GM18951 (cell line): ENCODE results near the gene C16orf92.

ENCODE experiments used
- POLR2A ChIP-seq: IDR thresholded peaks from 4 replicates; pipeline ENCODE4 v1.6.1; 2011; ENCODE audit warnings: mild to moderate bottlenecking; ENCODE audit not compliant: insufficient read length, insufficient read depth; ENCODE audit errors: extremely low read depth
- in situ Hi-C: fragments of 300-500 bp; cut with MboI; formaldehyde crosslinking; loops from one replicate; pipeline ENCODE4 v1.12.0; 2022; ENCODE audit warnings: low sequenced_read_pairs, mixed read lengths, inconsistent platforms; ENCODE audit not compliant: unreplicated experiment

C16orf92 gene

DNA sequence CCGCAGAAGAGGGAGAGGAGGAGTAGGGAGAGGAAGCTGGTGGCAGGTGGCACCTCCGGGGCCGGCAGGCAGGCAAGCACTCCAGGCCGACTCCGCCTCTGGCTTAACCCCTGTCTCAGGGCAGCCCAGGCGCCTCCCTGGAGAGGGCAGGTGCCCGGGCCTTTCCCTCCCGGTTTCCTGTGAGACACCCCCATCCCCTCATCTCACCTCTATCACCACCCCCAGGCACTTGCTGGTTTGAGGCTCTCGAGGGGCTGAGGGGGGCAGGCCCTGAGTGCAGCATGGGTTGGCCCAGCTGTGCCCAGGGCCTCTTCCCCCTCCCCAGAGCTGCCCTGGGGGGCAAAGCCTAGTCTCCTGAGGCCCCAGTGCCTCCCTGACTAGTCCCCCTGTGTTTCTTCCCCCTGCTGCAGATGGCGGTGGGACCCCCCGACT, 18.2 kb upstream of the C16orf92 start:
- TF ChIP-seq POLR2A, result no peak
- in situ Hi-C loops, result loop anchor here (25.0 kb wide), 1 partner anchor 318 kb away; the partner anchor contains the start of gene QPRT

DNA sequence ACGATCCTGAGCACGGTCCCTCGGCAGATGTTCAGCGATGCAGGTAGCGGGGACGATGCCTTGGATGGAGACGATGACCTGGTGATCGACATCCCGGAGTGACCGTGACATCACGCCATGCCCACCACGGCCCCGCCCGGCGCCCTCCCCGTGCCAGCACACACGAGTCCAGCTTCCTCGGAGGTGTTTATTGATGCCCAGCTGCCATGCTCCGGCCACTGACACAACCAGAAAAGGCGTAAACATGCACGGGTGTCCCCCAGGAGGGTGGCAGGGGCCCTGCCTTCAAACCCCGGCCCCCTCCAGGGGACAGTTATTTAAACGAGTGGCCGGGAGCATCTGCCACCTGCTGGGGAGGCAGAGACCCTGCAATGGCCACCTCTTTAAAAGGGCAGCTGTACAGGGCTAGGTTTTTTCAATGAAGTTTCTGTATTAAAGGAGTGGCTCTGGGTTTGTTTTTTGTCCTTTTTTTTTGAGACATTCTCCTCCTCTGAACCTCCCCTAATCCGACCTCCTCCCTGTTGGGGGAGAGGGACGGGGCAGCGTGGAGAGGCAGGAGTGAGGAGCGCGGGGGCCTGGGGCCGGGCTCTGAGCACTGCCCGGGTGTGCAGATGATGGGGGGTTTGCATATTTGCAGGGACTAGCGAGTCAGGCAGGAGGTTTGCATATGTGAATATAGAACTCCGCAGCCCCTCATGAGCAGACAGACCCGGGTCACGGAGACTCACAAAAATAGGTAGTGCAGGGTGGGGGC, 17.5 kb upstream of the C16orf92 start:
- TF ChIP-seq POLR2A, result no peak
- in situ Hi-C loops, result loop anchor here (25.0 kb wide), 1 partner anchor 318 kb away; the partner anchor contains the start of gene QPRT

DNA sequence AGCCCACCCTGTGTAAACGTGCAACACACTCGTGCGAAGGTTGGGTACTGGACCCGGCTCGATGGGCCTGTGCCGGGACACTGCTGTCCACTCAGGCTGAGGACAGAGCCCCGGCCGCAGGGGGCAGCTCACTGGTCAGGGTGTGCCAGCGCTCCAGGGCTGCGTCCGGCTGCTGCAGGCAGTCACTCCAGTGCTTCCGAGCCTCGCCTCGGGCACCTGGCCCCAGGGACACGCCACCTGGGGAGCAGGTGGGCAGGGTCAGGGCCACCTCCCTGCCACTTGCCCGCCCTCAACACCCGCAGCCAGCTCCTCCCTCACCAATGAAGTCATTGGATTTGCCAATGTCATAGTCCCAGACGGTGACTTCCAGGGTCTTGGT, 16.9 kb upstream of the C16orf92 start:
- in situ Hi-C loops, result loop anchor here (25.0 kb wide), 1 partner anchor 319 kb away; the partner anchor contains the start of gene QPRT
- no peak for TF ChIP-seq POLR2A

DNA sequence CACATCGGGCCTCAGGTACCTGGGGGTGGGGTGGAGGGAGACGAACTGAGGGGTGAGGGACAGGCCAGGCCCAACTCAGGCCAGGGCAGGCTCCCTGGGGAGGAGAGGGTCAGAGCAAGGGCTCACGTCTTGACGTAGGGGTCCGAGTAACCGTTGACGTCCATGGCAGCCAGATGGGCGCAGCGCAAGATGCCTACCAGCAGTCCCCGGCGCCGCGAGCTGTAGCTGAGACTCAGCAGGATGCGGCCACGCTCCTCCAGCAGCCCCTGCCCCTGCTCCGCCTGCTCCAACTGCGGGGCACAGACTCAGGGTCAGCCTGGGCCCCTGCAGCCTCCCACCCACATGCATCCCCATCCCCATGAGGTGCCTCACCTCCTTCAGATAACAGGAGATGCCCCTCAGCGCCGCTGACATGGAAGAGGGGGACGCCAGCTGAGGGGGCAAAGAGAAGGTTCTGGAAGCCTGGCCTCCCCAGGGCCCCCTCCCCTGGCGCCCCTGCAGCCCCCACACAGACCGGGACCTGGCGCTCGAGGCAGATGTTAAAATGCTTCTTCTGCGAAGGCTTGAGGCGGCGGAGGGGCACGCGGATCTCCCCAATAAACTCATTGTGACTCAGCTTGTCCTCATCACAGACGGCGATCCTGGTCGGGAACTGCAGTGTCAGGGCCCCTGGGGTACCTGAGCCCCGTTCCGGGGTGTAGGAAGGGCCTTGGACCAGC, 16.2 kb upstream of the C16orf92 start:
- TF ChIP-seq POLR2A, result no peak
- in situ Hi-C loops, result loop anchor here (25.0 kb wide), 1 partner anchor 320 kb away; the partner anchor contains the start of gene QPRT

DNA sequence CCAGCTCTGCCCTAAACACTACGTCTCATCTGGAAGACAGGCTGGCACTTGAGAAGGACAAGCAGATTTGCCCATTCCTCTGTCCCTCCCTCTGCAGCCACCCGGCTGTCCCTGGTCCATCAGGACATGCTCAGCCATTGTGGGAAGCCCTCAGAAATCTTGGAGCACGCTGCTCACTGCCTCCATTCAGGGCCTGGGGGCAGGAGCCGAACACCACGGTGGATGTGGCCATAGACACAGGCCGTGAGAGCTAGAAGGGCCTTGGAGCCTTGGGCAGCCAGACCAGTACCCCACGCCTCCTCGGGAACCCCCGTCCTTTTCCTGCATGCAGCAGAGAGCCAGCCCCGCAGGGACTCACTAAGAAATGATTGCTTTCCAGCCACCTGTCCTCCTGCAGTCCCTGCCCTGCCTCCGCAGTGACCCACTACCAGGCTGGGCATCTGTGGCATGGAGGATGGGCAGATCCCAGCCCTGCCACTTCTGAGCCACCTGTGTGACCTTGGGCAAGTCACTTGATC, 15.6 kb upstream of the C16orf92 start:
- TF ChIP-seq POLR2A, result no peak
- in situ Hi-C loops, result loop anchor here (25.0 kb wide), 1 partner anchor 320 kb away; the partner anchor contains the start of gene QPRT

DNA sequence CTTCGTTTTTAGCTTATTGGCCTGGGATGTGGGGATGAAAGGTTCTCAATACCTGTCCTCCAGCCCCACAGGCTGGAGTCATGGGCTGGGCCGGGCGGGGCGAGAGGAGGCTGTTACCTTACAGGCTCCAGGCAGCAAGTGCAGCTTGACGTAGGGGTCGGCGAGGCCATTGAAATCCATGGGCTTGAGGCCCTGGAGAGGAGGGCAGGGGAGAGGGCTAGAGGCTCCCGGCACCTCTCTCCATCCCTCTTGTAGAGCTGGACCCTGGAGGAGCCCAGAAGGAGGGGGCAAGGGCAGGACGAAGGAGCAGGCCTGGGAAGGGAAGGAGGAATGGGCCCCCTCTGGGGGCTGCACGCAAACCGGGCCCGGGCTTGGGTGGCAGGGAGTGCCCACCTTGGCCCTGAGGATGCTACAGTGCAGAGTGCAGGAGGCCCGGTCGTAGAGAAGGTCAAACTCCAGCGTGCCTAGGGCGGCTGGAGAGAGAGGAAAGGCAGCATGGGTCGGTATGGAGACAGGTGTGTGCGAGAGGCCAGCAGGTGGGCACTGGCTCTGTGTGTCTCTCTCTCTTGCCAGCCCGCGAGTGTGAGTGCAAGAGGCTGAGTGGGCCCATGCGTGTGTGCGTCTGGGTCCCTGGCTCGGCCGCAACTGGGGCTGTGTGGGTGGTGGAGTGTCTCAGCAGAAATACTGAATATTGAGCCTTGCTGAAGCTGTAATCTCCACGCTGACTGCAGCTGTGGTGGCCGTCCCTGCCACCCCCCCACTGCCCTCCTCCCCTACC, 13.7 kb upstream of the C16orf92 start:
- TF ChIP-seq POLR2A, result no peak
- in situ Hi-C loops, result loop anchor here (25.0 kb wide), 1 partner anchor 322 kb away; the partner anchor contains the start of gene QPRT

DNA sequence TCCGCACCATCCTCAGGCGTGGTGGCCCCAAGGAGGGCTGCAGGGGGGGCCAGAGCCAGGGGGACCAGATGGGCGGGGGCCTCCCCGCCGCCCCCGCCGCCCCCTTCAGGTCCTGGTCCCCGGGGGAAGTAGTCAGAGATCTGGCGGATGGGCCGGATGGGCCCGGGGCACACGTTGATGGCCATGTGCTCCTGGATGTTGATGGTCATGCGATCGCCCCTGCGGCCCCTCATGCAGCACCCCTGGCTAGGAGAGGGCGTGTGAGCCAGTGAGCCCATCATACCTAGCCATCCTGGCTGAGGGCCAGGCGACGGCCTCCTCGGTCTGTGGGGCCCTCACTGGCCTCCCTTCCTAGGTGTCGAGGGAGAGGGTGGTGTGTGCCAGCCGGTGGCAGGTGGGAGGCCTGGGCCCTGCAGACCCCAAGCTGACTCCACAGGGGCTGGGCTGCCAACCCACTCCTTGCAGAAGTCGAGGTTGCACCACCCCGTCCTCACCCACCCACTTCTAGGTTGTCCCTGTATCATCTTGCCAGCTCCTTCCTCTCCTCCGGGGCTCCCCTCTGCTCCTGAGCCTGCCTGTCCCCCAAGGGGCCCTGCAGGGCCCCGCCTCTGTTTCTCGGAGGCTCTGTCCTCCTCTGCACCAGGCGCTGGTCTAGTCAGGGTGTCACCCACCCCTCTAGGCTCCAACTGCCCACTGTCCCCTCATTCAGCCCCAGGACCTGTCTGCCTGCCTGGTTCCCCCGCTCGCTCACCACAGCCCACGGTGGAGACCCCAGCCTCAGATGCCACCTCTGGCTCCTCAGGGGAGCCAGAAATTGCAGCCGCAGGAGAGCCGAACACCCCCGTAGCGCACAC, 12.8 kb upstream of the C16orf92 start:
- no peak for TF ChIP-seq POLR2A
- in situ Hi-C loops, result loop anchor here (25.0 kb wide), 1 partner anchor 323 kb away; the partner anchor contains the start of gene QPRT

DNA sequence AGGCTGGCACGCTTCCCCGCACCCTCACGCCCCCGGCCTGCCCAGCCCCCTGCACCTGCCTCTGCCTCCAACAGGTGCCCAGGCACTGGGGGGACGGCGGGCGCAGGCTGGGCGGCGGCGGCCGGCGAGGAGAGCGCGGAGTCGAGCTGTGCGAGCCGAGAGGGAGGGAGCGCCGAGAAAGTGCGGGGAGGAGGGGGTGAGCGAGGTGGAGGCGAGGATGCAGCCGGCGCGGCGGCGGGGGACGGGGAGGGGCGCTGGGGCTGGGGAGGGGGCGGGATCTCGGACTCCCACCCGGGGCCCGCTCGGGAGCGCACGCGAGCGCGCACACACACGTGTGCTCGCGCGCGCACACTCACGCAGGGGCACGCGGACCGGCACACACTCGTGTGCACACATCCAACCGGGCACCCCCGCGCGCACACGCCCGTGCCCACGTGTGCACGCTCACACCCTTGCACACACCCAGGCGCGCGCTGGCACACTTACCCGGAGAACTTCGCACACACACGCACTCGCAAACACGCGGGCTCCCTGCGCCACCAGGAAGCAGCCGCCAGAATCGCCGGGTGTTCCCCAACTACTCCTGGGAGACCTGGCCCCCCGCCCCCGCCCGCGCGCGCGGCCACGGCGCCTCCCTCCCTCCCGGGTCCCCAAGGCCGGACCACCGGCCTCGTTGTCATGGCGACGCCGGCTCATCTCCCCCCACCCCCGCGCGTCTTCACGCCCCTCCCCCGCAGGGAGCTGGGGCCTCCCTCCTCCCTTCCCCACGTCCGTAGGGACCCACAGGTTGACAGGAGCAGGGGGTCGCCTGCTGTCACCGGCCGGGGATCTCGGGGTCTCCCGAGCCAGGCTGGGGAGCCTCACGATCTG, 11.9 kb upstream of the C16orf92 start, which contains the start of gene DOC2A:
Gene DOC2A, minus strand, starts transcription at position 184 of the 870 bp plus-strand sequence. CDS start 805 bp downstream, outside the sequence.
- TF ChIP-seq POLR2A, result no peak
- in situ Hi-C loops, result loop anchor here (25.0 kb wide), 1 partner anchor 324 kb away; the partner anchor contains the start of gene QPRT

DNA sequence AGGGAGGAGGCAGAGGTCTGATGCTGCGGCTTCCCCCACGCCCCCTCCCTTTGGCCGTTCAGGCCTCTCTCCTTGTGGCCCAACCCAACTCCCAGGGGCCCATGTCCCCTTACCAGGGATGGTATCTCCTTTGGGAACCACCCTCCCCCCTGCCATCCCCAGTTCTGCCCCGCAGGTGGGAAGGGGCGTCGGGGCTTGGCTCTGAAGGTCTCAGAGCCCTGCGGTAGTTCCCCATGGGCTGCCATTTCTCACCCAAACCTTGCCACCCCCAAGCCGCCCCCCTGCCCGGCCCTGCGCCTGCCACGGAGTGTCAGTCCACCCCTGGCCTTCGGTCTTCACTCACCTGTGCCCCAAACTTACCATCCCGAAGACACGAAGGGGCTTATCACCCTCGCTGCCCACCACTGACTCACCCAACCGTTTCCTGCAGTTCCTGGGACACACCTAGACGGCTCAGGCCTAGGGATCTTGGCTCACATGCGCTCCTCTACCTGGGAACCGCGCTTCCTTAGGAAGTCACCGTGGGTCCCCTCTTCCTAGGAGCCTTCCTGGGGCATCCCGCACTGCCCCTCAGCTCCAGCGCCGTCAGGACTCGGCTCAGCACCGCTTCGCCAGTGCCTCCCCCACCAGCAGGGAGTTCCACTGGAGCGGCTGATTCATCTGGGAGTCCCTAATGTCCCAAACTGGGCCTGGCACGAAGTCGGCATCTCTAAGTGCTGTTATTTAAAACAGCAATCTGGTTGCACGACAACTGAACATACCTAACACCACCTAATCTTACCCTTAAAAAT, 11.1 kb upstream of the C16orf92 start:
- no peak for TF ChIP-seq POLR2A
- in situ Hi-C loops, result loop anchor here (25.0 kb wide), 1 partner anchor 325 kb away; the partner anchor contains the start of gene QPRT

DNA sequence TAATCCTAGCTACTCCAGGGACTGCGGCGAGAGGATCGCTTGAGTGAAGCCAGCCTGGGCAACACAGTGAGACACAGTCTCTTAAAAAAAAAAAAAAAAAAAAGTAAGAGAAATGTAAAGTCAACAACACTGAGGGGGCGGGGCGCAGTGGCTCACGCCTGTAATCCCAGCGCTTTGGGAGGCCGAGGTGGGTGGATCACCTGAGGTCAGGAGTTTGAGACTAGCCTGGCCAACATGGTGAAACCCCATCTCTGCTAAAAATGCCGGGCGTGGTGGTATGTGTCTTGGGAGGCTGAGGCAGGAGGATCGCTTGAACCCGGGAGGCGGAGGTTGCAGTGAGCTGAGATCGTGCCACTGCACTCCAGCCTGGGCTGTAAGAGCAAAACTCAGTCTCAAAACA, 10.4 kb upstream of the C16orf92 start:
- in situ Hi-C loops, result loop anchor here (25.0 kb wide), 1 partner anchor 325 kb away; the partner anchor contains the start of gene QPRT

DNA sequence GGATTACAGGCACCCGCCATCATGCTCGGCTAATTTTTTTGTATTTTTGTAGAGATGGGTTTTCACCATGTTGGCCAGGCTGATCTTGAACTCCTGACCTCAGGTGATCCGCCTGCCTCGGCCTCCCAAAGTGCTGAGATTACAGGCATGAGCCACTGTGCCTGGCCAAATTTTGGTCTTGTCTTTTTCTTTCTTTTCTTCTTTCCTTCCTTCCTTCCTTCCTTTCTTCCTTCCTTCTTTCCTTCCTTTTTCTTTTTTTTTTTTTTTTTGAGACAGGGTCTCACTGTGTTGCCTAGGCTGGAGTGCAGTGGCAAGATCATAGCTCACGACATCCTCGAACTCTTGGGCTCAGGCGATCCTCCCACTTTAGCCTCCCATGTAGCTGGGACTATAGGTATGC, 7.5 kb upstream of the C16orf92 start:
- in situ Hi-C loops, result loop anchor here (25.0 kb wide), 1 partner anchor 328 kb away; the partner anchor contains the start of gene QPRT
